GM18526 (cell line): ENCODE results near the gene FGD3.

ENCODE experiments used
- POLR2A ChIP-seq: IDR thresholded peaks from 3 replicates; pipeline ENCODE4 v1.6.1; 2011; ENCODE audit not compliant: insufficient read length; ENCODE audit errors: extremely low read depth

The FGD3 gene

GRCh38 chr9:92986176-92987119 is 39.1 kb downstream of the FGD3 start:
- TF ChIP-seq POLR2A = no peak

- no peak for TF ChIP-seq POLR2A
These were observed 41.0 kb downstream of the FGD3 start for GRCh38 chr9:92988215-92988768.

GRCh38 chr9:92989561-92989960 is 42.2 kb downstream of the FGD3 start:
- no peak for TF ChIP-seq POLR2A

- TF ChIP-seq POLR2A = no peak
These were observed 43.1 kb downstream of the FGD3 start for GRCh38 chr9:92990461-92990860.

- no peak for TF ChIP-seq POLR2A
These were observed 45.2 kb downstream of the FGD3 start for GRCh38 chr9:92992549-92992948.

GRCh38 chr9:93001031-93001430 is 53.7 kb downstream of the FGD3 start:
- TF ChIP-seq POLR2A = no peak

- no peak for TF ChIP-seq POLR2A
These were observed 55.4 kb downstream of the FGD3 start for GRCh38 chr9:93002700-93003099.

- TF ChIP-seq POLR2A = no peak
These were observed 56.5 kb downstream of the FGD3 start for GRCh38 chr9:93003552-93004407.

- TF ChIP-seq POLR2A = no peak
These were observed 57.2 kb downstream of the FGD3 start for GRCh38 chr9:93004561-93004960.

- TF ChIP-seq POLR2A = no peak
These were observed 58.6 kb downstream of the FGD3 start for GRCh38 chr9:93005876-93006275.

- TF ChIP-seq POLR2A = no peak
These were observed 60.3 kb downstream of the FGD3 start for GRCh38 chr9:93007529-93008058.

GRCh38 chr9:93008457-93008856 is 61.1 kb downstream of the FGD3 start:
- TF ChIP-seq POLR2A = no peak

GRCh38 chr9:93009337-93010015 is 62.2 kb downstream of the FGD3 start:
- no peak for TF ChIP-seq POLR2A

GRCh38 chr9:93010056-93010455 is 62.7 kb downstream of the FGD3 start:
- TF ChIP-seq POLR2A = no peak

GRCh38 chr9:93010704-93011103 is 63.4 kb downstream of the FGD3 start:
- no peak for TF ChIP-seq POLR2A
